Measurements from ENCODE around the gene SPSB2.

DNA sequence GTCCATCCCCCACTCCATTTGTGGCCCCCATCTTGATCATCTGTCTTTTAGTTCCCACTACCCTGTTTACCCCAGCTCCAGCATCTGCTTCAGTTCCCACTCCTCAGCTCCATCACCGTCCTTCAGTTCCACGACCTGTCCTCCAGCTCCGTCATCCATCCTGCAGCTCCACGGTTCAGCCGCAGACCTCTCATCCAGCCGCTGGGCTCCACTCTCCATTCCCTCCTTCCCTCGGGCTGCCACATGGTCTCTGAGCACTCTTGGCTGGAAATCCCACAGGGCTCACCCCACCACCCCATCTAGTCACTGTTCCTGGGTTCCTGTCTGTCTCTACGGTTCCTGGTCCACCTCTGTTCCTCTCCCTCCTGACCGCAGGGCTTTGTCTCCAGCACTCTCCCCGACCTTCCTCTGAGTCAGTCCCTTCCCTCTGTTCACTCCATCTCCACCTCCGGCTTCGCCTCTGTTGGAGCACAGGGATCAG is 48.2 kb downstream of the SPSB2 start:
- TF ChIP-seq CTCF (IDR thresholded peaks at IDR 0.05) (no peak), EZH2 (IDR thresholded peaks at IDR 0.05; ENCODE audit: borderline replicate concordance, insufficient read depth, low read depth, low read length, poor library complexity, severe bottlenecking) (no peak)

Data from B cell (primary cell).